Measurements from ENCODE around the gene PDE7B.

The PDE7B gene

DNA sequence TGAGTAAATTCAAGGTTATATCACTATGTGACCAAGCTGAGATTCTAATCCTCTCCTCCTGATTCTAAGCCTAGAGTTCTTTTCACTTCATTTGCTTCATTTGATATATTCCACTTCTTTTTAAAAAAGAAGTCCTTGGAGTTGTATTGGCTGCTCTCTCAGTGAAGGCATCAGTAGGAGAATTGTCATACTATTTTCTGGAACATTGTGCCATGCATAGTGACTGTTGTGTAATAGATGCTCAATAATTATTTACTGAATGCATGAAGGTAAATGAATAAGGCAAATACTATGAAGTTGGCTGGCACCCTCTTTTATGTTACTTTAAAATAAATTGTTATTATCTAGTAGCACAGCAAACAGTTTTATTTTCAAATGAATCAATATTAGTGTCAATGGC, 209.3 kb downstream of the PDE7B start:
- H3K4me3 ChIP-seq (ENCODE audit: low read length) = no peak overlapping the region
- H3K9ac ChIP-seq (ENCODE audit: low read depth, low read length) = no peak overlapping the region
- H3K4me1 ChIP-seq (ENCODE audit: control insufficient read depth, insufficient read depth, low read length) = peaks cover 9% of the 10 kb centered on the region
- H3K36me3 ChIP-seq (ENCODE audit: insufficient read depth, low read length) = no peaks in the 10 kb centered on the region
- no peaks in the 10 kb centered on the region for H3K27me3 ChIP-seq (ENCODE audit: control insufficient read depth, insufficient read depth, low read length)
- no peak overlapping the region for H3K4me2 ChIP-seq (ENCODE audit: low read length)
- H3K9me3 ChIP-seq (replicated peaks; ENCODE audit: low read length) = no peaks in the 10 kb centered on the region

DNA sequence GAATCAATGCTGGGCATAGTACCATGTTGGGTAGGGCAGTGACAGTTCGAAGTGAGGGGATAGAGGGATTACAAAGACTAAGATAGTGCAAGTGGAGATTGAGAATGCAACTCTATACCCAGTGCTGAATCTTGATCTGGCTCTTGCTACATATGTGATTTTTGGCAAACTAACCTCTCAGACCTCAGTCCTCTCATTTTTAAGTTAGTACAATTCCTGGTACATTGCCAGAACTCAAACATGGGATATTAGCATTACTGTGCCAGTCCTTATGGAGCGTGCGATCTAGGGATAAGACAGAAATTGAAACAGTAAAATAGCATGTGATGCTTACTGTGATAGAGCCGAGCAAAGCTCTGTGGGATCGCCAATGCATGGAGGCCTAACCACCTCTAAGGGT, 210.2 kb downstream of the PDE7B start:
- H3K4me1 ChIP-seq (ENCODE audit: control insufficient read depth, insufficient read depth, low read length) = peaks cover 9% of the 10 kb centered on the region
- no peak overlapping the region for H3K4me3 ChIP-seq (ENCODE audit: low read length)
- H3K4me2 ChIP-seq (ENCODE audit: low read length) = no peak overlapping the region
- H3K9me3 ChIP-seq (replicated peaks; ENCODE audit: low read length) = no peaks in the 10 kb centered on the region
- H3K36me3 ChIP-seq (ENCODE audit: insufficient read depth, low read length) = no peaks in the 10 kb centered on the region
- no peaks in the 10 kb centered on the region for H3K27me3 ChIP-seq (ENCODE audit: control insufficient read depth, insufficient read depth, low read length)
- no peak overlapping the region for H3K9ac ChIP-seq (ENCODE audit: low read depth, low read length)

DNA sequence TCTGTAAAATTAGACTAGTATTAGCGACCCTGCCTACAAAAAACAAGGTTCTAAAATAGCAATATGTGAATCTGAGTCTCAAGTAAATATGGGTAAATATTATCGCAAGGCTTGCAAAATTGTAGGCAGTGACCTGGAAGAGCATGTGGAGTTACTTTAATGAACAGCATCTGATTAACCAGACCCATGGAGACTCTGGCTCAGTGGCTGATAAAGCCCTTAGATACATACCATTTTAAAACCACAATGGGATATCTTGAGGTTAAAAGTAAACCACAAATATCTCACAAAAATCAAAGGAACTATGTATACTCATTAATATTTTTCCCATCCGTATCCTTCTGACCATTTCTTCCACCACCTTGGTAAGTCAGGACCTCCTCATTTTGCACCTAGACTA, 211.6 kb downstream of the PDE7B start:
- no peak overlapping the region for H3K9ac ChIP-seq (ENCODE audit: low read depth, low read length)
- H3K36me3 ChIP-seq (ENCODE audit: insufficient read depth, low read length) = no peaks in the 10 kb centered on the region
- no peak overlapping the region for H3K4me3 ChIP-seq (ENCODE audit: low read length)
- no peaks in the 10 kb centered on the region for H3K27me3 ChIP-seq (ENCODE audit: control insufficient read depth, insufficient read depth, low read length)
- peaks cover 15% of the 10 kb centered on the region for H3K4me1 ChIP-seq (ENCODE audit: control insufficient read depth, insufficient read depth, low read length)
- no peak overlapping the region for H3K4me2 ChIP-seq (ENCODE audit: low read length)
- no peaks in the 10 kb centered on the region for H3K9me3 ChIP-seq (replicated peaks; ENCODE audit: low read length)

DNA sequence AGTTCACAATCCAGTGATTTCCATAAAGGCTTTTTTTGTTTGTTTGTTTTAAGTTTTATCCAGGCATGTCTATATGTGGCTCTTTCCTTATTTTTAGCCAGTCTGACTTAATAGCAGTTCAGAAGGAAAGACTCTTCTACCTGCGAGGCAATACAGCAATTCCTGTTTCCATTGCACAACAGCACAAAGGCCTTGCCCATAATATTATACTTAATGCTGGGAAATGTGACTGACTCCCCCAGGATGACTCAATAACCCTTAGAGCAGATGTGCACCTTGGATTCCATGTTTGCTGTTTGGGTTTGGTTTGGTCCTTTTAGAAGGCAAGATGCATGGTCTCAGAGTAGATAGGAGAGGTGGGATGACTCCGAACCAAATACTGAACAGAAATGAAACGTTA, 214.5 kb downstream of the PDE7B start:
- Histone ChIP-seq H3K4me1 (ENCODE audit: control insufficient read depth, insufficient read depth, low read length) (peaks cover 16% of the 10 kb centered on the region), H3K4me3 (ENCODE audit: low read length) (no peak overlapping the region), H3K9ac (ENCODE audit: low read depth, low read length) (no peak overlapping the region), H3K36me3 (ENCODE audit: insufficient read depth, low read length) (no peaks in the 10 kb centered on the region), H3K4me2 (ENCODE audit: low read length) (no peak overlapping the region), H3K9me3 (replicated peaks; ENCODE audit: low read length) (no peaks in the 10 kb centered on the region), H3K27me3 (ENCODE audit: control insufficient read depth, insufficient read depth, low read length) (no peaks in the 10 kb centered on the region)

DNA sequence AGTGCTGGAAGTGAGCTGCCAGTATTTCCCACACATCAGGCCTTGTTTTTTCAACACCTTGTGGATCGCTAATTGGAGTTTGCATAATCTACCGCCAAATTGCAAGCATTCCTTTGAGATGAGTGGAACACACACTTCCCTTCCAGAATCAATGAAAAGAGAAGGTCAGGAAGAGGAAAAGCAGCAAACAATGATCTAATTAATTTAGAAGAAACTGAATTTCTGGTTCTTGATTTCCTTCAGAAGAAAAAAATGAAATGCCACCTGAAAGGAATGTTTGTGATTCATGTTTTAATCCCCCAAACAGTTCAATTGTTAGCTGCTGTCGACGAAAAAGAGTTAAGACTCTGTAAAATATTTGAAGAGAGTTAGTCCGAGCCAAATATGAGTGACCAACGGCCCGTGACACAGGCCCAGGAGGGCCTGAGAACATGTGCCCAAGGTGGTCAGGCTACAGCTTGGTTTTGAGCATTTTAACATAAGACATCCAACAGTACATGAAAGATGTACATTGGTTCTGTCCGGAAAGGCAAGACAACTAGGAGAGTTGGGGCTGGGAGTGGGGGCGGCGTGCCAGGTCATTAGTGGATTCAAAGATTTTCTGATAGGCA, 216.3 kb downstream of the PDE7B start:
- H3K4me1 ChIP-seq (ENCODE audit: control insufficient read depth, insufficient read depth, low read length) = peaks cover 16% of the 10 kb centered on the region
- H3K9me3 ChIP-seq (replicated peaks; ENCODE audit: low read length) = no peaks in the 10 kb centered on the region
- no peaks in the 10 kb centered on the region for H3K27me3 ChIP-seq (ENCODE audit: control insufficient read depth, insufficient read depth, low read length)
- no peaks in the 10 kb centered on the region for H3K36me3 ChIP-seq (ENCODE audit: insufficient read depth, low read length)
- no peak overlapping the region for H3K4me2 ChIP-seq (ENCODE audit: low read length)
- no peak overlapping the region for H3K4me3 ChIP-seq (ENCODE audit: low read length)
- peak overlapping the region; percentile 9 for H3K9ac ChIP-seq (ENCODE audit: low read depth, low read length)

DNA sequence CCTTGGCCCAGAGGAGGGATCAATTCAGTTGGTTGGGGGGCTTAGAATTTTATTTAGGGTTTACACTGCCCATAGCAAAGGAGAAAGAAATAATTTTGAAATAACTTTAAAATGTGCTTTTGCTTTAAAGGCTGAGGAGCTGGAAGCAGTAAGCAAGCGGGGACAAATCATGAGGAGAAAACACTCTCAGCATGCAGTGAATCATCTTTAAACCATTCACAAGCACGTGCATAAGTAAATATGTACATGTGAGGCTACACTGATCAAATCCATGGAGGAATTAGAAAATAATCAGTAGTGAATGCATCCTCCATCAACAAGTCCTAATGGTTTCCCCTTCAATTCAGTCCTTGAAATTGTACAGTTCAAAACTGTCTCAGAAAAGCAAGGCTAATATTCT, 217.6 kb downstream of the PDE7B start:
- Histone ChIP-seq H3K4me1 (ENCODE audit: control insufficient read depth, insufficient read depth, low read length) (peaks cover 16% of the 10 kb centered on the region), H3K36me3 (ENCODE audit: insufficient read depth, low read length) (no peaks in the 10 kb centered on the region), H3K4me3 (ENCODE audit: low read length) (no peak overlapping the region), H3K4me2 (ENCODE audit: low read length) (peak overlapping the region; percentile 22), H3K9me3 (replicated peaks; ENCODE audit: low read length) (no peaks in the 10 kb centered on the region), H3K27me3 (ENCODE audit: control insufficient read depth, insufficient read depth, low read length) (no peaks in the 10 kb centered on the region), H3K9ac (ENCODE audit: low read depth, low read length) (peak overlapping the region; percentile 51)

DNA sequence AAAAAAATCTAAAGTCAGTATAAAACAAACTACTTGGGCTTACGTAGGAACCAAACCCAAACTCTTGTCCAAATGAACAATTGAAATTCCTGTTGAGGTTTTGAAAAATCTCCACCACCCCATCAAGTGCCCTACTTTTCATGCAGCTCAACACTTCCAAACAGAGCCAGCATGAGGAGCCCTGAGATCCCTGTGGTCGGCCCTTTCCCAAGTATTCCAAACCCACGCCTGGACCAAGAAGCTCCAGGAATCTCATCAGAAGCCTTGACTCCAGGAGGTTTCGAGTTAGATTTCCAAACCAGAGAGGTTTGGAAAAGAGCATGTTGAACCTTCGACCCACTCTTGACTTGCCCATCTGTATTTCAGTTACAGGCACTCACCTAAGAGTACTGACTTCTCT, 219.3 kb downstream of the PDE7B start:
- Histone ChIP-seq H3K4me2 (ENCODE audit: low read length) (no peak overlapping the region), H3K36me3 (ENCODE audit: insufficient read depth, low read length) (no peaks in the 10 kb centered on the region), H3K4me3 (ENCODE audit: low read length) (no peak overlapping the region), H3K9ac (ENCODE audit: low read depth, low read length) (no peak overlapping the region), H3K4me1 (ENCODE audit: control insufficient read depth, insufficient read depth, low read length) (peaks cover 16% of the 10 kb centered on the region), H3K27me3 (ENCODE audit: control insufficient read depth, insufficient read depth, low read length) (no peaks in the 10 kb centered on the region), H3K9me3 (replicated peaks; ENCODE audit: low read length) (no peaks in the 10 kb centered on the region)

DNA sequence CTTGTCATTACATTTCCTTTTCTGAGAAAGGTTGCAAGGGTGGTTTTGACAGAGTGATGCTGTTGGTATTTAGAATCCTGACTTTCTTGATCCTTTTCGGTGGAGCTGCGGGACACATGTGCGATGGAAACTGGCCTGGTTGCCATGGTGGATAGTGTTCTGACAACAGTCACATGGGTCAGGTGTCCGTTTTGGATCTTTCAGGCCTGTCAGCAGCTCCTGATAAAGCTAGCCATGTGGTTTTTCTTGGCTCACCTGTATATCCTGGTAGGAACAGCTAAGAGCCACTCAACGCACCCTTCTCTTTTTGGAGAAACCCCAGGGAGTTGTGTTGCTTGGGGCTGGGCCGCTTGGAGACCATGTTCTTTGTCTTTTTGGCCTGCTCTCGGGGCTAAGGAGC, 221.2 kb downstream of the PDE7B start:
- no peaks in the 10 kb centered on the region for H3K36me3 ChIP-seq (ENCODE audit: insufficient read depth, low read length)
- no peaks in the 10 kb centered on the region for H3K9me3 ChIP-seq (replicated peaks; ENCODE audit: low read length)
- H3K9ac ChIP-seq (ENCODE audit: low read depth, low read length) = no peak overlapping the region

DNA sequence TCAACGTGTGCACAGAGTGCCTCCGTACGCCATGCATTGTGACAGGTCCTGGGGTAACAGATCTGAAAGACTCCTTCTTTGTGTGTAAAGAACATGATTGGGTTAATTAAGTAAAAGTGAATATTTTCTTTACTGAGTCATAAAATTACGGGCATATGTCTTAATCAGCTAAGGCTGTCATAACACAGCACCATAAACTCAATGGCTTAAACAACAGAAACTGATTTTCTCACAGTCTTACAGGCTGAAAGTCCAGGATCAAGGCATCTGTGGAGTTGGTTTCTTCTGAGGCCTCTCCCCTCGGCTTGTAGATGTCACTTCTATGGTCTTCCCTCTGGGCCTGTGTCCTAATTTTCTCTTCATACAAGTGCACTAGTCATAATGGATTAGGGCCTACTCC, 221.7 kb downstream of the PDE7B start:
- no peak overlapping the region for H3K9ac ChIP-seq (ENCODE audit: low read depth, low read length)
- H3K36me3 ChIP-seq (ENCODE audit: insufficient read depth, low read length) = no peaks in the 10 kb centered on the region
- no peak overlapping the region for H3K4me2 ChIP-seq (ENCODE audit: low read length)
- peaks cover 15% of the 10 kb centered on the region for H3K4me1 ChIP-seq (ENCODE audit: control insufficient read depth, insufficient read depth, low read length)
- H3K9me3 ChIP-seq (replicated peaks; ENCODE audit: low read length) = no peaks in the 10 kb centered on the region
- H3K27me3 ChIP-seq (ENCODE audit: control insufficient read depth, insufficient read depth, low read length) = no peaks in the 10 kb centered on the region
- no peak overlapping the region for H3K4me3 ChIP-seq (ENCODE audit: low read length)

More for the DNA sequence above, 221.2 kb downstream of the PDE7B start:
- Histone ChIP-seq H3K4me2 (ENCODE audit: low read length) (no peak overlapping the region), H3K27me3 (ENCODE audit: control insufficient read depth, insufficient read depth, low read length) (no peaks in the 10 kb centered on the region), H3K4me3 (ENCODE audit: low read length) (no peak overlapping the region), H3K4me1 (ENCODE audit: control insufficient read depth, insufficient read depth, low read length) (peaks cover 14% of the 10 kb centered on the region)

DNA sequence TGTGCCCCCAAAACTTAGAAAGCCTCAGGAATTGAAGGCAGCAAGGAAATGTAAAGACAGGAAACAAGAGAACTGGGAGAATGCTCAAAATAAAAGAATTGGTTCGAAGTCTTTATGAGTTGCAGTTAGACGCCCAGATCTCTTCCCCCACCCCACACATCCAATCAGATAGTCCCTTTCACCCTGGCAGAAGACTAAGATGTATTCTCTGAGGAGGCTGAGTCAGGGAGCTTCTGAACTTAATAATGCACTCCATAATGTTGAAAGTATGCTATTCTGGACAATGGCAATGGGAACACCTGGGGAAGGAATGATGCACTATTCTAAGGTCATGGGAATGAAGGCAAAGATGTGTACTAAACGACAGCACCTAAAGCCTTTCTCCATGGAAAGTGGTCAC, 225.0 kb downstream of the PDE7B start:
- H3K36me3 ChIP-seq (ENCODE audit: insufficient read depth, low read length) = no peaks in the 10 kb centered on the region
- H3K27me3 ChIP-seq (ENCODE audit: control insufficient read depth, insufficient read depth, low read length) = no peaks in the 10 kb centered on the region
- H3K4me1 ChIP-seq (ENCODE audit: control insufficient read depth, insufficient read depth, low read length) = peaks cover 7% of the 10 kb centered on the region
- no peak overlapping the region for H3K9ac ChIP-seq (ENCODE audit: low read depth, low read length)
- H3K9me3 ChIP-seq (replicated peaks; ENCODE audit: low read length) = no peaks in the 10 kb centered on the region
- H3K4me2 ChIP-seq (ENCODE audit: low read length) = no peak overlapping the region
- H3K4me3 ChIP-seq (ENCODE audit: low read length) = no peak overlapping the region

DNA sequence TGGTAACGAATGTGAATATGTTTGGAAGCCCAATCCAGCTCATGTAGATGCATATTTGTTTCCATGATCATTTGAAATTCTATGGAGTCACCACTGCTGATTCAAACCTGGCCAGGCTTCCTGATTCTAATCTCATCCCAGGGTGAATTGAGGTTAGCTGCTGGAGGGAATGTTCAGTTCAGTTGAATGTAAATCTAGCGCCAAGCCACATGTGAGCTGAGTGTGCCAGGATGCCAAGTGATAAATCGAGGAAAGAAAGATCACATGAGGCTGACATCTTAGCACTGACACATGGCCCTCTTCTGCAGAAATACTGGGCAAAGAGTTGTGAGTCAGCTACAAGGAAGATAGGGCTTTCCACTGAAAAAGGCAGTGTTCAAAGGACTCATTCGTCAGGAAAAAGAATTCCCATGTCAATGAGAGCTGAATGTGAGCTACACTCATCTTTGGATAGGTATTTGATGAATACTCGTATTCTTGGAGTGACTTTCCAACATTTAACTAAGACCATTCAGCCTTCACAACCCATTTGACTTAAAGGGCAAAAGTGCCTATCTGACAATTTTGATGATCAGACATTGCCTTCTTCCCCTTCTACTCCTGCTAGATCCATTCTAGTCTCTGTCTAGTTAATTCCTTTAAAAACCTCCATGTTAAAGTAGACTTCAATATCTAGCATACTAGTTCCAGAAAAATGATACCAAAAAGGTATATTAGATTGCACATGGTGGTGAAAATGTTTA, 226.5 kb downstream of the PDE7B start:
- Histone ChIP-seq H3K4me1 (ENCODE audit: control insufficient read depth, insufficient read depth, low read length) (peaks cover 7% of the 10 kb centered on the region), H3K9ac (ENCODE audit: low read depth, low read length) (peak overlapping the region; percentile 1), H3K9me3 (replicated peaks; ENCODE audit: low read length) (no peaks in the 10 kb centered on the region), H3K27me3 (ENCODE audit: control insufficient read depth, insufficient read depth, low read length) (no peaks in the 10 kb centered on the region), H3K4me2 (ENCODE audit: low read length) (no peak overlapping the region), H3K36me3 (ENCODE audit: insufficient read depth, low read length) (no peaks in the 10 kb centered on the region), H3K4me3 (ENCODE audit: low read length) (no peak overlapping the region)
